Colonic mucosa (tissue), 4 donors: ENCODE measurements around the gene MYORG. TPM values are rescaled to one million over a fixed set of nuclear protein-coding genes. Genes with fewer than 3 reads are reported as not detected.

Source experiments
- DNase-seq: peaks from one replicate; pipeline ENCODE4 v3.0.0-alpha.2; 2020
- H3K27ac ChIP-seq: fragments of 200-600 bp; one replicate; pipeline ENCODE4 v1.8.0; 2021
- H3K27me3 ChIP-seq: fragments of 200-600 bp; one replicate; pipeline ENCODE4 v1.8.0; 2021
- H3K36me3 ChIP-seq: fragments of 200-600 bp; one replicate; pipeline ENCODE4 v1.8.0; 2021
- H3K4me1 ChIP-seq: fragments of 200-600 bp; one replicate; pipeline ENCODE4 v1.8.0; 2021; ENCODE audit warnings: mild to moderate bottlenecking
- H3K4me3 ChIP-seq: fragments of 200-600 bp; one replicate; pipeline ENCODE4 v1.8.0; 2021
- H3K9ac ChIP-seq, 2 donors: one replicate each; pipeline ENCODE4 v1.7.0; 2013; ENCODE audit warnings: control low read depth in 2 of 2, low read depth in 2 of 2, low read length in 2 of 2
- H3K9me3 ChIP-seq: fragments of 200-600 bp; one replicate; pipeline ENCODE4 v1.8.0; 2021
- intact Hi-C: fragments of 100-400 bp; cut with DNase I; formaldehyde crosslinking; loops from one replicate; pipeline ENCODE4 v1.14.1; 2022
- total RNA-seq, 2 donors: library from RNA; stranded (reverse); fragmentation: NEBNext Ultra II Directional in 1 of 2; extraction: Animal tissue kit (Norgen Biotek cat#: 25700) in 1 of 2; gene quantifications; one replicate each; pipeline ENCODE4 v1.2.1, GENCODE V29; 2021
- TF ChIP-seq, protein P1 (sequence below): fragments of 200-600 bp; IDR thresholded peaks from one replicate; pipeline ENCODE4 v1.8.0; 2022; ENCODE audit warnings: antibody characterized with exemption, mild to moderate bottlenecking
- donor health status: healthy.
- donor health status: DM: no; HTN: no; CAD: no.
- donor health status: DM: no; HTN: no; CAD: no.

Gene MYORG
- total RNA-seq, 2 donors from 2014 or later = 57.0 to 68.6 TPM

DNA sequence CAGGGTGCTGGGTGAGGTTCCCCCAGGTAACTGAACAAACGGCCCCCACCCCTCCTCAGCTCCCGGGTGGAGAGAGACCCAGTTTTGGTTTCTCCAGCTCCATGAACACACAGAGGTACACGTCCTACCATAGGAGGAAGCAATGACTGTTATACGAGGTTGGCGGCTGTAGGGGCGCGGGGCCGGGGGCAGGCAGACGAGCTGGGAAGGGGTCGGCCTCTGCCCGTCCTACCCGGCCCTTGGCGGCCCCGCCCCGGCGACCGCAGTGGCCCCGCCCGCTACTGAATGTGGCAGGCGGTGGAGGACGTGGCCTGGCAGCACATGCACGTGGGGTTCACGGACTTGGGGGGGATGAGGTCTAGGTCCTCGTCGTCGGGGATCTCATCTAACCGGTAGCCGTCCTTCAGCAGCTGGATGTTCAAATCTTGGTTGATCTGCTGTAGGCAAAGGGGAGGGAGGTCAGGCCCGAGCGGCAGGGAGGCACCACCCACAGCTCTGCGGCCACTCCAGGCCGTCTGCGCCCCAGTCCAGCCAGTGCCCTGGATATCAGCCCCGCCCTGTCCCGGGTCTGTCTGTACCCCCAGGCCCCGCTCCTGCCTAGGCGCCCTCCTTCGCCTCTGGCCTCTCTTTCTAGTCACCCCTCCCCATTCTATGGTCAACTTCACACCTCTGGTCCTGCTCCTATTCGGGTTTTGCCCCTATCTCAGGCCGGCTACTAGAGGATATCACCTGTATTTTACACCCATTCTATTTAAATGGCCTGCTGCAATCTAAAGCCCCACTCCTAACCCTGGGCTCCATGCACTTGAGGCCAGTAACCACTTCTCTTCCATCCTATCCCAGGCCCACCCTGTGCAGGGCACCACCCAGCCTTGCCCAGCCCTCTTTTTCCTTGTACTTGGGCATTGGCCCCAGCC, 24.2 kb upstream of the MYORG start:
- no peak for DNase-seq
- intact Hi-C loops = loop anchor here (5.0 kb wide), 1 partner anchor 146 kb away; no protein-coding TSS in a partner anchor
- Histone ChIP-seq H3K4me1 (no peaks in the 10 kb centered on the region), H3K4me3 (no peak overlapping the region), H3K9ac (no peak overlapping the region), H3K27ac (no peak overlapping the region), H3K36me3 (no peaks in the 10 kb centered on the region), H3K9me3 (no peaks in the 10 kb centered on the region), H3K27me3 (no peaks in the 10 kb centered on the region)
- TF ChIP-seq, protein P1, sequence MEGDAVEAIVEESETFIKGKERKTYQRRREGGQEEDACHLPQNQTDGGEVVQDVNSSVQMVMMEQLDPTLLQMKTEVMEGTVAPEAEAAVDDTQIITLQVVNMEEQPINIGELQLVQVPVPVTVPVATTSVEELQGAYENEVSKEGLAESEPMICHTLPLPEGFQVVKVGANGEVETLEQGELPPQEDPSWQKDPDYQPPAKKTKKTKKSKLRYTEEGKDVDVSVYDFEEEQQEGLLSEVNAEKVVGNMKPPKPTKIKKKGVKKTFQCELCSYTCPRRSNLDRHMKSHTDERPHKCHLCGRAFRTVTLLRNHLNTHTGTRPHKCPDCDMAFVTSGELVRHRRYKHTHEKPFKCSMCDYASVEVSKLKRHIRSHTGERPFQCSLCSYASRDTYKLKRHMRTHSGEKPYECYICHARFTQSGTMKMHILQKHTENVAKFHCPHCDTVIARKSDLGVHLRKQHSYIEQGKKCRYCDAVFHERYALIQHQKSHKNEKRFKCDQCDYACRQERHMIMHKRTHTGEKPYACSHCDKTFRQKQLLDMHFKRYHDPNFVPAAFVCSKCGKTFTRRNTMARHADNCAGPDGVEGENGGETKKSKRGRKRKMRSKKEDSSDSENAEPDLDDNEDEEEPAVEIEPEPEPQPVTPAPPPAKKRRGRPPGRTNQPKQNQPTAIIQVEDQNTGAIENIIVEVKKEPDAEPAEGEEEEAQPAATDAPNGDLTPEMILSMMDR = no peak

DNA sequence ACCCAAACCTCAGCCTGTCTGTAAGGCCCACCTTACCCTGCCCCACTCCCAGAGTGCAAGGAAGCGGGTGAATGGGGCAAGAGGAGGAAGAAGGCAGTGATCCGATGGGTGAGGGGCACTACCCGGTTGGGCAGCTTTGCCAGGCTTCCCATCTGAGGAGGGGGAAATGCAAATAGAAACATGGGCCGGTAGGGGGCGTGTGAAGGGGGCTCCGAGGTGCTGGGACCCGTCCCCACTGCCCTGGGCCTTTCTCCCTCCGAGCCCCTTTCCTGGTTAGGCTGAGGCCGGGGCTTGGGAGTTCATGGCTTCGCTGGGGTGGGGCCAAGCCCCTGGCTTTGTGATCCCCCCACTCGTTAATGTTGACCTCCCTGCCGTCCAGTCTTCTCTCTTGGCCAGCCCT, 23.6 kb upstream of the MYORG start:
- TF ChIP-seq, protein P1 = no peak
- no peak for DNase-seq
- no peak overlapping the region for H3K4me3 ChIP-seq
- no peaks in the 10 kb centered on the region for H3K27me3 ChIP-seq
- intact Hi-C loops = loop anchor here (5.0 kb wide), 1 partner anchor 147 kb away; no protein-coding TSS in a partner anchor
- H3K4me1 ChIP-seq = no peaks in the 10 kb centered on the region
- no peak overlapping the region for H3K9ac ChIP-seq
- no peaks in the 10 kb centered on the region for H3K36me3 ChIP-seq
- H3K27ac ChIP-seq = no peak overlapping the region
- H3K9me3 ChIP-seq = no peaks in the 10 kb centered on the region

DNA sequence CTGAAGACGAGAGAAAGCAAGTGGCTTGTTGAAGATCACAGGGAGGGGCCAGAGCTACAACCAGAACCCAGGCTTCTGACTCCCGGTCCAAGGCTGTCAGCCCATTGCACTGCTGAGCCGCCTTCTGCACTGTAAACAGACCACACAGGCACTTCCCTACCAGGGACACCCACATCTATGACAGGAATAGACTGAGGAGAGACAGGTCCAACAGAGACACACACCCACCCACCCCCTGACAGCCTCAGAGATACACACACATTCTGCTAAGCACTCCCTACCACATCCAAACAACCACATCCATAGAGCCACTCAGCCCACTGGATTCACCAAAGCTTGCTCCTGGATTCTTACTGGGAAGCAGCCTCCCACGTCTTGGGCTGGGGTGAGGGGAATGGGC, 23.0 kb upstream of the MYORG start:
- H3K4me3 ChIP-seq = no peak overlapping the region
- no peaks in the 10 kb centered on the region for H3K36me3 ChIP-seq
- no peak overlapping the region for H3K27ac ChIP-seq
- no peak for DNase-seq
- H3K9ac ChIP-seq = no peak overlapping the region
- H3K4me1 ChIP-seq = no peaks in the 10 kb centered on the region
- intact Hi-C loops = loop anchor here (5.0 kb wide), 1 partner anchor 148 kb away; no protein-coding TSS in a partner anchor
- TF ChIP-seq, protein P1 = no peak
- H3K9me3 ChIP-seq = no peaks in the 10 kb centered on the region
- H3K27me3 ChIP-seq = no peaks in the 10 kb centered on the region

DNA sequence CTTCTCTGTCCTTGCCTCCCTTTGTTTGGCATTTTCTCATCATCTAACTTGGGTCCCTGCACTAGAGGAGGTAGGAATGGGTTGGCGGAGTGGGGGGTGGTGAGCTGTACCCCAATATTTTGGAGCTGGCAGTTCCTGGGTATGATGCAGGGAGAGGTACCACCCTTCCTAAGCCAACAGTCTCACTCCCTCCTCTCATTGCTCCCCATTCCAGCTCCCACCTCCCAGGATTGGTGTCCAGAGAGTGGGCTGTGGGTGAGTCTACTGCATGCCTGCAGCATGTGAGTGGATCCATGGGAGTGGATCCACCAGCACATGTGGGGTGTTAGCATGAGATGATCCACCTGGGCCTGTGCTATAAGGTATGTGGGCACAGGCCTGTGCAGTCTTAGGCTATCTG, 22.2 kb upstream of the MYORG start:
- TF ChIP-seq, protein P1 = no peak
- no peaks in the 10 kb centered on the region for H3K27me3 ChIP-seq
- H3K9me3 ChIP-seq = no peaks in the 10 kb centered on the region
- H3K4me1 ChIP-seq = no peaks in the 10 kb centered on the region
- H3K9ac ChIP-seq = no peak overlapping the region
- intact Hi-C loops = no loop called here
- no peak overlapping the region for H3K27ac ChIP-seq
- H3K4me3 ChIP-seq = no peak overlapping the region
- no peak for DNase-seq
- H3K36me3 ChIP-seq = no peaks in the 10 kb centered on the region

DNA sequence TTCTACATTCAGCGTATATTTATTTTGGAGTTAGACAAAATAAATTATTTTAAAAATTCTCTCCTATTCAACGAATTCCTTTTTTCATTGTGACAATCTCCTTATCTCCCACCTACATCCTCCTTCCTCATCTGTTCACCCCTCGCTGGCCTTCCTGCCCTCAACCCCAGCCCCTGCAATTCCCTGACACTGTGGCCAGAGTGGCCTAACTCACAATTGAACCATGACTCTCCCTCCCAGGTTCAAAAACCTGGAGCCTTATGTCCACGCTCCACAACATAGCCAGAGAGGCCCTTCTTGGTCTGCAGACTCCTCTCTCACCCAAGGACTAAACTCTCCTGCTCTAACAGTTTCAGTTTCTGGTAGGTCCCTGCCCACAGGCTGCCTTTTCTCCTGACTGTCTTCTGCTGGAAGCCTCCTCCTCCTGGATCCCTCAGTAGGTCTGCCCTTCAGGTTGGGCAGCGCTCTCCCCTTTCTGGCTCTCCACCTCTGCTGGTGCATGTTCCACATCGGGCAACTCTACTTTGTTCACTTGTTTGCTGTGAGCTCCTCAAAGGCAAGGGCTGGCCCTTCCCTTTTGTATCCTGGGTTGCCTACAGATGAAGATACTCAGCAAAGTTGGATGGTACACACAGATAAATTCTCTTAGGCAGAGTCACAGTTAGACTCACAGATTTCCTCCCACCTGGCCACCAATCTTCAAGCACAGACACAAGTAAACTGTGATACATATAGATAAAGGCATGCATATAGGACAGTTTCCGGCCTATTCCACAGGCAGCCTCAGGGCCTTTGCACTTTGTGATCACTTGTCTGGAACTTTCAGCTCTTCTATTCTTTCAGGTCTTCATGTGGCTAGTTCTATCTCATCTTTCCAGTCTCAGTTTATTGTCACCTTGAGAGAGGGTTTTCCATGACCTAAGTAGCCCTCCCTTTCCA, 19.8 kb upstream of the MYORG start:
- TF ChIP-seq, protein P1 = no peak
- DNase-seq = no peak

More for the DNA sequence above, 19.8 kb upstream of the MYORG start:
- Histone ChIP-seq H3K4me1 (no peaks in the 10 kb centered on the region), H3K27me3 (no peaks in the 10 kb centered on the region), H3K9ac (no peak overlapping the region), H3K27ac (no peak overlapping the region), H3K9me3 (no peaks in the 10 kb centered on the region), H3K4me3 (no peak overlapping the region), H3K36me3 (no peaks in the 10 kb centered on the region)
- intact Hi-C loops = no loop called here
